Dermis blood vessel endothelial cell (primary cell): ENCODE measurements around the gene DVL1. TPM values are rescaled to one million over a fixed set of nuclear protein-coding genes. Genes with fewer than 3 reads are reported as not detected.
"Not testable (repeated sequence)": the region's sequence is repeated elsewhere in the genome, so short reads cannot be mapped to it uniquely, and the experiment has no call there.

Source experiments
- DNase-seq: peaks from one replicate; pipeline ENCODE4 v3.0.0; 2010
- total RNA-seq: library from RNA; depleted of rRNA; stranded (reverse); fragments of >200 nt; gene quantifications from 2 replicates; pipeline ENCODE4 v1.2.3, GENCODE V29; 2014

The DVL1 gene
- total RNA-seq, 1 donor from 2014 or later, result 54.6 TPM

DNA sequence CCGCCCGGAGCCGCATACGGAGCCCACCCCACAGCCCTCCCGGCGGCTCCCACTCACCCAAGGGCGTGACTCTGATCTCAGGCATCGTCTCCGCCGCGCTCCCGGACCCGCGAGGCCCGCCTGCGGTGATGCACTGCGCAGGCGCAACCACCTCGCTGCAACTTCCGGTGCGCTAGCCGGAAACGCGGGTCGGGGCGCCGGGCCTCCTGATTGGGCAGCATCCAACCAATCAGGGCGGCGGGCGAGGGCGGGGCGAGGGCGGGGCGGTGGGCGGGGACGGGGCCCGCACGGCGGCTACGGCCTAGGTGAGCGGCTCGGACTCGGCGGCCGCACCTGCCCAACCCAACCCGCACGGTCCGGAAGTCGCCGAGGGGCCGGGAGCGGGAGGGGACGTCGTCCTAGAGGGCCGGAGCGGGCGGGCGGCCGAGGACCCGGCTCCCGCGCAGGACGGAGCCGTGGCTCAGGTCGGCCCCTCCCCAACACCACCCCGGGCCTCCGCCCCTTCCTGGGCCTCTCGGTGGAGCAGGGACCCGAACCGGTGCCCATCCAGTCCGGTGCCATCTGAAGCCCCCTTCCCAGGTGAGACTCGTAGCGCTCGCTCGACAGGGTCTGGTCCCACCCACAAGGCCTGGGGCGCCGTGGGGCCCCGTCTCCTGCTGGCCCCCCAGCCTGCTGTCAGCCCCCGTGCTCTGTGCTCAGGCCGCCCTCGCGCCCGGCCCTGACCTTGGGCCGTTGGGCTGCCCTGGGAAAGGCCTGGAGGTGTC lies 24.5 kb downstream of the DVL1 start, which contains the start of the genes CPTP and INTS11:
TSS of gene CPTP (plus strand) at position 279 of the 764 bp plus-strand sequence. CDS start 2,109 bp downstream, outside the sequence.
TSS of gene INTS11 (minus strand) at position 137 of the 764 bp plus-strand sequence. CDS start at position 85, 52 bp downstream.
- DNase-seq, result peak; percentile 95

DNA sequence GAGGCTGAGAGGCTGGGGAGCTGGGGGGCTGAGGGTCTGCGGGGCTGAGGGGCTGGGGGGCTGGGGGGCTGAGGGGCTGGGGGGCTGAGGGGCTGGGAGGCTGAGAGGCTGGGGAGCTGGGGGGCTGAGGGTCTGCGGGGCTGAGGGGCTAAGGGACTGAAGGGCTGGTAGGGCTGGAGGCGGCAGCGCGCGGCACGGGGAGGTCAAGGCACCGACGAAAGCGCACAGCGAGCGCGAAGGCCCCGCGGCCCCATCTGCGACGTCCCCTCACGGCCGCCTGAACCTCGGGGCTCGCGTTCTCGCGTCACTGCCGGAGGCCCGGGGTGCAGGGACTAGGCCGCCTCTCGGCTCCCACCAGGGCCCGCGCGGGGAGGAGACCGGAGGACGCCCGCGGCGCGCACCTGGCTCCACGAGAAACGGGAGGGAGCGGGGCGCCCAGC lies 25.1 kb downstream of the DVL1 start:
- no peak for DNase-seq

DNA sequence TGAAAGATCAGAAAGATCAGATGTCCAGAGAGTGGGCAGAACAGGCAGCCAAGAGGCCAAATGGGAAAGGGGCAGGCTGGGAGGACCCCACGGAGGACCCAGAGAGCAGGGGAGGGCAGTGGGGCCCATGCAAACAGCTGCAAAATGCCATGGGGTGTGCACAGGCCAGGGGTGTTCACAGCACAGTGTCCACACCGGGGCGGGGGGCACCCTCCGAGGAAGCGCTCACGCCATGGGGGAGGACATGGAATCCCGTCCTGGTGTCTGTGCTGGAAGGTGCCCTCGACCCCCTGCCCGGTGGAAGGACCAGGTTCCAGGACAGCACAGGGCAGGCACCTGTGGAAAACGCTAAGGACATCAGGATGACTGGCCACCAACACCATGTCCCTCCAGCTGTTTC lies 26.3 kb downstream of the DVL1 start:
- DNase-seq, result no peak

DNA sequence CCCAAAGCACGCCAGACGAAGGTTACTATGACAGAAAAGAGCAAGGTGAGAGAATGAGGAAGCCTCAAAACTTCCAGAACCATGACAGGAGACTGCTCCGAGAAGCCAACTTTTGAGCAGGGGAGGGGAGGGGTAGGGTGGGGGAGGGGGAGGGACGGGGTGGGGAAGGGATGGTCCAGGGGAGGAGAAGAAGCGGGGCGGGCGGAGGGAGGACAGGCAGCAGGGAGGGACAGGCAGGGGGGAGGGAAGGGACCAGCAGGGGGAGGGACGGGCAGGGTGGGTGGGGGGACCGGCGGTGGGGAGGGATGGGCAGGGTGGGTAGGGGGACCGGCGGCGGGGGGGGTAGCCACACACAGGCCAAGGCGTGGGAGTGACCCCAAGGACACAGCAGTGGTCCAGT lies 26.8 kb downstream of the DVL1 start:
- no peak for DNase-seq

DNA sequence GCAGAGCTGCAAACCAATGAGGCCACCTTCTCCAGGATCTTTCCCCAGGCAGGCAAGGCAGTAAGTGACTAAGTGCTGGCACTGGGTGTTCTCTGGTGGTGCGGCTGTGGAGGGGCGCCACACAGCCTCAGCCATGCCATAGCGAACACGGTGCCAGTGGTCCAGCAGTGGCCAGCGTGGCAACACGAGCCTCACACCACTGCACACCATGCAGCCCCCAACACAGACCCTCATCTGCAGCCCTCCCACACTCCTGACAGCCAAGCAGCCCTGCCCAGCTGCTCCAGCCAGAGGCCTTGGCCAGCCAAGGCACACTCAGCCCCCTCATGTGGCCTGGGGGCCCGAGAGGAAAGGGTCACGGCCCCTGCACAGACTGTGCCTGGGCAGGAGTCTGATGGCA lies 27.7 kb downstream of the DVL1 start:
- DNase-seq, result no peak

DNA sequence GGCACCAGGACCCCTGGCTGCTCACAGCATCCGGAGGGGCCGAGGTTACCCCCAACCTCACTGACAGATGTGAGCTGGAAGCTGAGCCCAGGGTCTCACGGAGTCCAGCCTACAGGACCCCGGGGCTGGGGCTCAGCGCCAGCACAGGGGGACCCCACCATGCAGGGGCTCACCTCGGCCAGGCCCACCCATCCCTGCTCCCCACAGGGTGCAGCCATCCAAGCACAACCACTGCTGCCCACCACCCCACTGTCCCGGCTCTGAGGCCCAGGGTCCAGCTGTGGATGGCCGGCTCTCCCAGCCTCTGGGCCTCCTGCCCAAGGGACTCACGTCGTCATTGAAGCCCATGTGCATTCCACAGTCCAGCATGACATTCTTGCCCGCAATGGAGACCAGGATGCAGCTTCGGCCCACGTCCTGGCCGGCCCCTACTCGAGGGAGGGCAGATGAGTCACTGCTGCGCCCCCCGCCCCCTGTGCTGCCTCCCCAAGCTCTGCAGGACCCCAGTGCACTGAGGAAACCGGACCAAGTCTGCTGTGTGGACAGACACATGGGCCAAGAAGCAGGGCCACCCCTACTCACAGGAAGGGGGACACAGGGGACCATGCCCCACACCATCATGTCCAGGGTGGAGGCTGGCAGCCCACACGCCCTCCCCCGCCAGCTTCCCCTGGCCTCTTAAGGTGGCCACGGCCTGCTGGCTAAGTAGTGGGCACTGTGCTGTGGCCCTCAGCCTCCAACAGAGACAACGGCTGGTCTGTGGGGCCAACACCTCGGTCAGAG lies 28.4 kb downstream of the DVL1 start:
- peak; percentile 23 for DNase-seq

DNA sequence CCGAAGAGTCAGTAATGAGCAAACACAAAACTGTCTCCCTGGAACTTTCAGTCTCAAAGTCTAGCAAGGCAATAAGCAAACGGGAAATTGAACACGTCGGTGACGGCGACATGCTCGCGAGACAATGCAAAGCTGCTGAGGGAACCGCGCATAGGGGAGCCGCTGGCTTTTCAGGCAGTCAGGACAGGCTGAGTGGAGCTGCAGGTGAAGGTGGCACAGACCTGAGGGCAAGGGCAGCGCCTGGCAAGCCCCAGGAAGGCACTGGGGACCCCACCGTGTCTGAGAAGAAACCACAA lies 29.6 kb downstream of the DVL1 start:
- DNase-seq, result no peak

DNA sequence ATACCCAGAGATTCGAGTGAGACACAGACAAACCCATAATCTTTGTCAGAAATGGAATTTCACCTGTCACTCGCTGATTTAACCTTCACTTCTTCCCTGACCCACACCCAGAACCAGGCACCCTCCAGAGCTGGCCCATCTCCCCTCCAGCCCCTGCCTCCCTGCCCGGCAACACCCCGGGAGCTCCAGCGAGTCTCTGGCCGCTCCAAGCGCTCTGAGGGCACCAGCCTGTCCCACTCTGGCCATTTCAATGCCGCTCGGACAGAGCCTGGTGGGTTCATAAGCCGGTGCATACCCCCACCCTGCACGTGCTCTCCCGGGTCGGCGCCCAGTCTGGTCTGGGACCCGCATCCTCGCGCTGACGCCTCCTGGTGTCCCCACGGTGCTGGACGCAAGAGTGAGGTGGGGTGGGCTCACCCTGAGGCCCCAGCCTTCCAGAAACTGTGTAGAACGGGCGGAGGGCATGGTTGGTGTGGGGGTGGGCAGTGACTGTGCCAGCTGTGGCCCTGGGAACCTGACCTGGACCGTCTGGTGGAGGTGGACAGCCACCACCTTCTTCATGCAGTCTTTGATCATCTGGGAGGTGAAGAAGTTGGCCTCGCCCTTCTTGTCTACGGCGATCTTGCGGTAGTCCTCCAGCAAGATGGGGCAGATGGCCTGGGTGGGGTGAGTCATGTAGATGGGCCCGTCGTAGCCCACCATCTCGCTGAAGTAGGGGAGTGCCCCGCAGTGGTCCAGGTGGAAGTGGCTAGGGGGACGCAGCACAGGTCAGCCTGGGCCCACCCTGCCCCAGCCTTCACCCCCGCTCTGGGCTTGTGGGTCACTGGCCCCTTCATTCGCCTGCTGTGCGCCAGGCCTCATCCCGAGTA lies 30.2 kb downstream of the DVL1 start:
- DNase-seq, result no peak

DNA sequence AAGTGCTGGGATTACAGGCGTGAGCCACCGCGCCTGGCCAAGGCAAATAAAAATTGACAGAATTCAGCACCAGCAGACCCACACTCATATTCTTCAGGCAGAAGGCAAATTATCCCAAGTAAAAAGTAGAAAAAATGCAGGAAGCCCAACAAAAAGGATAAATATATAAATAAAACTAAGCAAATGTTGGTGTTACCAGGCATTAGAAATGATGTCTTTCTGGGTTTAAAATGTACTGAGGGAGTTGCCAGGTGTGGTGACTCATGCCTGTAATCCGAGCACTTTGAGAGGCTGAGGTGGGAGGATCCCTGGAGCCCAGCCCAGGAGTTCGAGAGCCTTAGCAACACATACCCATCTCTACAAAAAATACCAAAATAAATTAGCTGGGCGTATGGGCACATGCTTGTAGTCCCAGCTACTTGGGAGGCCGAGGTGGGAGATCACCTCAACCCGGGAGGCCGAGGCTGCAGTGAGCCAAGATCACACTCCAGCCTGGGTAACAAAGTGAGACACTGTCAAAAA lies 31.0 kb downstream of the DVL1 start:
- peak; percentile 71 for DNase-seq

DNA sequence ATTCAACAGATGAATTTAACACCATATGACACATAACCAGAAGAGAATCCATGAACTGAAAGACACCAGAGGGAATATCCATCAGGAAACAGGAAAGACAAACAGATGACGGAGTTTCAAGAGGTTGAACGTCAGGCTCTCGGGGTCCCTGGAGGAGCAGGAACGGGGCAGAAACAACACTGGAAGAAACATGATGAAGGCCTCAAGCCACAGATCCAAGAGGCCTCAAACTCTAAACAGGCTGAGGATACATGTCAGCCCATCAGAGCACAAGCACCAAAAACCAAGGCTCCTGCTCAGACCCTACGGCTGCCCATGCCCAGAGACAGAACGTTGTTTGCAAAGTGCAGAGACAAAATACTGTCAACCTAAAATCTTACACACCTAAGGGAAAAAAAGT lies 31.8 kb downstream of the DVL1 start:
- DNase-seq, result no peak

DNA sequence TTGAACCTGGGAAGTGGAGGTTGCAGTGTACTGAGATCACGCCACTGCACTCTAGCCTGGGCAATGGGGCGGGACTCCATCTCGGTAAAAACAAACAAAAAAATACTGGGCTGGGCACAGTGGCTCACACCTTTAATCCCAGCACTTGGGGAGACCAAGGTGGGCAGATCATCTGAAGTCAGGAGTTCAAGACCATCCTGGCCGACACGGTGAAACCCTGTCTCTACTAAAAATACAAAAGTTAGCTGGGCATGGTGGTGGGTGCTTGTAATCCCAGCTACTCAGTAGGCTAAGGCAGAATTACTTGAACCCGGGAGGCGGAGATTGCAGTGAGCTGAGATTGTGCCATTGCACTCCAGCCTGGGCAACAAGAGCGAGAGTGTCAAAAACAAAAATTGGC lies 33.0 kb downstream of the DVL1 start:
- not testable (repeated sequence) for DNase-seq

DNA sequence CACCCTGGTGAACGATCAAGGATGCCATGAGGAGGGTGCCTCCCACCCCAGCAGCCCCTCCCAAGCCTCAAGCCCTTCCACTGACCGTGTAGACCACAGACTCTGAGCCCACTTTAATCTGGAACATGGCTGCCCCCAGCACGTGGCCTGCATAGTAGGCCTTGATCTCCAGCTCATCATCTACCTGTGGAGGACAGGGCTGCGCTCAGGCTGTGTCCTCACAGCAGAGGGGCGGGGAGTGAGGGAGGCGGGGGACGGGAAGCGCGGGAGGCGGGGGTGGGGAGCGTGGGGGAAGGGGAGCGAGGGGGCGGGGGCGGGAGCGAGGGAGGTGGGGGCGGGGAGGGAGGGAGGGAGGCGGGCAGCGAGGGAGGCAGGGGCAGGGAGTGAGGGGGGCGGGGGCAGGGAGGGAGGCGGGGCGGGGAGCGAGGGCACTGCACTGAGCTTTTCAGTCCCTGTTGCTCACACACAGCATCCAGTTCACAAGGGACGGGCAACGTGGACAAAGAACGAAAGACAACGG lies 33.7 kb downstream of the DVL1 start:
- no peak for DNase-seq

DNA sequence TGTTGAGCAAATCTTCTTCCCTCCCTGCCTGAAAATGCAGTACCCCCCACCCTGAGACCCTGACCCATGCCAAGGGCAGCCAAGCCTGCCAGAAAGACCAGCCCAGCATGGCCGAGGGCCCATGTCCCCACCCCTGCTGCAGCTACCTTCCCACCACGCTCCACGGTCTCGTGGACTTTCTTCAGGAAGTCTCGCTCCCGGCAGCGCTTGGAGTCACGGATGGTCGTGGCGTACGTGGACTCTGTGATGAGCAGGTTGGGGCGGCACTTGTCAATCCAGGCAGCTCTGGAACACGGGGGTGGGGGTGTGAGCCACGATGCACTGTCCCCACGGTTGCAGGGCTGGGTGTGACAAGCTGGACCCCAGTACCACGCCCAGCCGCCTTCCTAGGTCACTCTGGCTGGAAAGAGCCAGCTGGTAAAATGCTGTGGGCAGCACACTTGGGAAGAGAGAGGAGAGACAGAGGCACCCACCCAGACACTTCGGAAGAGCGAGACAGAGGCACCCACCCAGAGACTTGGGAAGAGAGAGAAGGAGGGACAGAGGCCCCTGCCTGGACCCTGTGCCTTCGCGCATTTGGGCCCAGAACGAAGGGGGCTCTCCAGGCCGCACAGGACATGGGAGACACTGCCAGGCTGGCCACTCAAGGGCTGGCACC lies 34.4 kb downstream of the DVL1 start:
- DNase-seq, result no peak

DNA sequence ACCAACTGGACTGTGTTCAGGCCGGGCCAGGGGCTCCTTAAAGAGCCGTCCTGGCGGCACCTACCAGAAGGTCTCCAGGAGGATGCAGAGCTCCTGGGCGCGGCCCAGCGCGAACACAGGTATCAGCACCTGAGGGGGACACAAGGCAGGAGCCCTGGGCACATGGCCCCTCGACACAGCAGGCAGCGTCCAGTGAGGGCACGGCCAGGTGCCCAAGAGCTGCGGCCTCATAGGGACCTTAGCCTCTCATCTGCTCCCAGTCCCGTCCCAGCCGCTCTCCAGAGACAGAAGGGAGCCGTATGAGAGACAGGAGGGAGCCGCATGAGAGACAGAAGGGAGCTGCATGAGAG lies 35.0 kb downstream of the DVL1 start:
- DNase-seq, result no peak

DNA sequence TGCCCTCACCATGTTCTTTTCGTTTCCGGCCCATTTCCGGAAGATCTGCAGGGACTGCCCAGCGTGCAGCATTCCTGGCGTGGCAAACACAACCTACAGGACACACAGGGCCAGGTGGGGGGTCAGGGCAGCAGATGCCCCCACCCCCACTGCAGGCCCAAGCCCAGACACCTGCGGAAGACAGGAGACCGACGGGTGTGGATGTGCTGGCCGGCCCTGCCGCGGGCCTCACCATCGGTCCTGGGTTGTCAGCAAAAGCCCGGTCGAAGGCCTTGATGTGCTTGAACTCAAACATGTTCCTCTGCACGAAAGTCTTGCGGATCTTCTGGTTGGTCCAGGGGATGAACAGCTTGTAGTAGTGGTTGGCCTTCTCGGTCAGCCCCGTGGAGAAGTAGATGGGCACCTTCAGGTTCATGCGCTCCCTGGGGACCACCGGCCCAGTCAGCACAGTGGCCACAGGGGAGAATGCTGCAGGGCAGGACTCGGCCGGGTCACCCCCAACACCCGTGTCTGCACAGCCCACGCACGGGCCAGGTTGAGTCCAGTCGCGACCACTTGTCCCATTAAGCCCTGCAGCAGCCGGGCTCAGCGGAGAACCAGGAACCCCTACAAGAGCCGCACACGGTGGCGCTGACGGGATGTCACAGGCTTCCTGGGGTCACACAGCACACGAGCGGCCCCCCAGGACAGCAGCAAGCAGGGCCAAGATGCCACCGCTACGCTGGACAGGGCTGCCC lies 35.5 kb downstream of the DVL1 start:
- DNase-seq, result no peak

DNA sequence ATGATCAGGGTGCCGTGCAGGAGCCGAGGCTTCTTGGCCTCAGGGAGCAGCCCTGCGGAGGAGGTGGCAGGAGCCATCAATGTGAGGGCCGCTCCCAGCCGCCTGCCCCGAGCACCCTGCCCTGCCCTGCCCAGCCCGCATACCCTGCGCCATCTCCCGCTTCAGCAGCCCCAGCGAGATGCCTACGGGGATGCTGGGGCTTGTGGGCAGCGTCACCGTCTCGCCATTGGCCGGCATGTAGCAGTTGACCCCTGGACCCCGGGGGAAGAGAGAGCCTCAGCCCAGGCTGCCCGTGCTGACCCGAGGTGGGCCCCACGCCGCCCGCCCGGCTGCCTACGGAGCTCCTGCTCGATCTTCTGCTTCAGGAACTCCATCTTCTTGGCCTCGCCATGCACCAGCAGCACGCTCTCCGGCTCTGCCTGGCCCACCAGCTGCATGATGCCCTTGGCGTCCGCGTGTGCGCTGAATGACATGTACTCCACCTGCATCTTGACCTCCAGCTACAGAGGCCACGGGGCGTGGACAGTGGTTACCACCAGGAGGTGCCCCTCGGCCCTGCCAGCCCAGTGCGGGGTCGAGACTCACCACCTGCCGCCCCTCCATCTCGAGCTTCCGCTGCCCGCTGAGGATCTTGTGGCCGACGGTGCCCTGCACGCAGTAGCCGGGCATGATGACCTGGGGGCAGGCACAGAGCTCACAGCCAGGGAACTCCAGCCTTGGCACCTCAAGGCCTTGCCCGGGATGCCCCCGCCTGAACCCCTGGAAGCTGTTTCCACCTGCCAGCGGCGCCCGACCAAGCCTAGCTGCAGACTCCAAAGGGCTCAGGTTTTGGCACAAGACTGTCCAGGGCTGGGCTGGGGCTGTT lies 36.5 kb downstream of the DVL1 start:
- DNase-seq, result no peak

DNA sequence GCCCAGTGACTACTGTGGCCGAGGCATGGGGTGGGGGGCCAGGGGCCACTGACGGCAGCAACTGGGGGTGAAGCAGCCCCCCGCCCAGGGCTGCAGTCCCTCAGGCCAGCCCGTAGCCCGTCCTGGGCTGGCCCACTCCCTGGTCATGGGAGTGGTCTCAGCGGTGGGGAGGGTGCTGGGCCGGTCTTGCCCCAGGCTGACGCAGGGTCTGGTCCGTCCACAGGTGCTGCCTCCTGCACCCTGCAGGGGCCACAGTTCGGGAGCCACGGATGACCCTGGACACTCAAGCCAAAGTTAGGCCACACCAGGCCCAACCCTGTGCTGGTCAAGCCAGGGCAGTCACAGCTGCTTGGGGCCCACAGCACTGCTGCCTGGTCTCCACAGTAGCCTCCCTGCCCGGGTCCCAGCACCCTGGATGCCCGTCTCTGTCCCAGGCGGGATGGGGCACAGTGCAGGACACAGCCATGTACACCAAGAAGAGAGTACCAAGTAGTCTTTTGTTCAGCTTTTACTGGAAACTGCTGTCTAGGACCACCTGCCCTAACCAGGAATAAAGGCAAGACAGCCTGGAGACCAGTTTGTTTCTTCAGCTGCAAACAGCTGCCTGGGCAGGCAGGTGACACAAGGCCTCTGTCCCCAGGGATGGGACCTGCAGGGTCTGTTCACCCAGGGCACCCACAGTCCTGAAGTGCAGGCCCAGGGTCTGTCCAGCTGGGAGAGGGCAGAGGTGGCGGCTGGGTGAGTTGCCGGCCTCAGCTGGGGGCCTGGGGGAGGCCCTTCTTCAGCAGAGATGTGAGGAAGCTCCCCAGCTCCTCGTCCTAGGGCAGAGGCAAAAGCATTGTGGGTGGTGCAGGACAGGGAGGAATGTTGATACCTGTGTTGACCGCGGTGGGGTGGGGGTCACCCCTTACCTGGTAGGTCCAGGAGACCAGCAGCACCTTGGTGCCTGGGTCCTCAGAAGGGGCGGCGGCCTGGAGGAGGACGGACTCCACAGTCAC lies 37.8 kb downstream of the DVL1 start:
- no peak for DNase-seq

DNA sequence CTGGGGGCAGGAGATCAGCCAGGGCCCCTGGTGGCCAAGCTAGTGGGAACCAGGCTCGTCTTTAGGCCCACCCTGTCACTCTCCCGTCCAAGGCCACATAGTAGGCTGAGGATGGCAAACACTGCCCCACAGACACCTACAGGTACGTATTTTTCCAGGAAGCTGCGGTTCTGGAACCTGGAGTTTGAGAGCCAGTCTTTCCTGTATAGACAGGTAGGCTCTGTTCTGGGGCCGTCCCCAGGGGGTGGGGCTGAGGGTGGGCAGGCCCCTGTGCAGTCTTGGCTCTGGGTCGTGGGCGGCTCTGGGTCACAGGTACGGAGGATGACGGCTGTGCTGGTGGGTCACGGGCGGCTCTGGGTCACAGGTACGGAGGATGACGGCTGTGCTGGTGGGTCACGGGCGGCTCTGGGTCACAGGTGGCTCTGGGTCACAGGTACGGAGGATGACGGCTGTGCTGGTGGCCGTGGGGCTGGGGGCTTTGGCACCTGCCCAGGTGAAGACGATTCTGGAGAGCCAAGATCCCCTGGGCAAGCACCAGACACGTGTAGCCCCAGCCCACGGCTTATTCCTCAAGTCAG lies 38.7 kb downstream of the DVL1 start:
- no peak for DNase-seq

DNA sequence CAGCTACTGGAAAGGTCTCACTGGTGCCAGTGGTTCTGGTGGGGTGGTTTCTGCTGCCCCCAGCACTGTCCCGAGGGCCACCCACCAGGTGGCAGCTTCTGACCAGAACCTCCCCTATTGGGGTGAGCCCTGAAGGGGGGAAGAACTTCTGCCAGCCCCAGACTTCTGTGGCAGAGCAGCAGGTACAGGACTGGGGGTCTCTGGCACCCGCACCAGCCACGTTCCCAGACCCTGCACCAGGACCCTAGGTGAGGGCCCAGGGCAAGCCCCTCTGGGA lies 39.2 kb downstream of the DVL1 start:
- no peak for DNase-seq
